Limb (tissue), 2 donors: ENCODE measurements around the gene AUH.

Experiments used
- DNase-seq, 2 donors: peaks; one replicate each; pipeline ENCODE4 v3.0.0-alpha.2; 2016; ENCODE audit errors: extremely low spot score in 2 of 2

AUH gene

DNA sequence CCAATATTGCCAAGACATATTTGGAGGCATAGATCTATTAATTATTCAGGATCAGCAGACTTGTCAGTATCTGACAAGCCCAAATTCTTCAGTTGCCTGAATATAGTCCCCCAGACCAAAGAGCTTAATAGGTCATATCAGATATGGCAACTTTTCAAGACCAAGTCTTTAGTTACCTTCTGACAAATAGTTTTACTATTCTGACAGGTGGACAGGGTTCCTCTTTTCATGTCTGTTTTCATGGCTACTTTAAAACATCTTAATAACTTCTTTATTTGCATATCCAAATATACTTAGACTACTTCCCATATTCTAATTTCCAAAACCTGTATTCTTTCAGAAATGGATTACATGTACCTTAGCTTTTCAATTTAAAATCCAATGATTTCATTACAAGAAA, 65.4 kb downstream of the AUH start:
- DNase-seq, result no peak

DNA sequence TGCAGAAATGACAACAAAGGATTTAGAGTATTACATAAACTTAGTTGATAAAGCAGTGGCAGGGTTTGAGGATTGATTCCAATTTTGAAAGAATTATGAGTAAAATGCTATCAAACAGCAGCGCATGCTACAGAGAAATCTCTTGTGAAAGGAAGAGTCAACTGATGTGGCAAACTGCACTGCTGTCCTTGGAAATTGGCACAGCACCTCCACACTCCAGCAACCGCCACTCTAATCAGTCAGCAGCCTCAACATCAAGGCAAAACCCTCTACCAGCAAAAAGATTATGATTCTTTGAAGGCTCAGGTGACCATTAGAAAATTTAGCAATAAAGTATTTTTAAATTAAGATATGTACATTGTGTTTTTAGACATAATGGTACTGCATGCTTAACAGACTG, 66.4 kb downstream of the AUH start:
- no peak for DNase-seq

DNA sequence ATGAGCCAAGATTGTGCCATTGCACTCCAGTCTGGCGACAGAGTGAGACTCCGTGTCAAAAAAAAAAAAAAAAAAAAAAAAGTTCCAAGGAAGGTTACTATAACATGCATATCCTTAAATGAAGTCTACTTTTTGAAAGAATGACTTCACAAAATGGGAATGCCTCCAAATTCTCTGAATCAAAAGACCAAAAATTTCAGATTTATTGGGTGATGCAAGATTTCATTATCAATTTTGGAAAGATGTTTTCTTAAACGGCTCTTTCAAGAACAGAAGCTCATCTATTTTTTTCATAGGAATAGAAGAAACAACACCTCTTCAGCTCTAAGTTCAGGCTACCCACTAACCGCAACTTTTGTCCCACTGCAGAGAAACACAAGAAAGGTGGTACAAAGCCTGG, 69.9 kb downstream of the AUH start:
- DNase-seq, result no peak

DNA sequence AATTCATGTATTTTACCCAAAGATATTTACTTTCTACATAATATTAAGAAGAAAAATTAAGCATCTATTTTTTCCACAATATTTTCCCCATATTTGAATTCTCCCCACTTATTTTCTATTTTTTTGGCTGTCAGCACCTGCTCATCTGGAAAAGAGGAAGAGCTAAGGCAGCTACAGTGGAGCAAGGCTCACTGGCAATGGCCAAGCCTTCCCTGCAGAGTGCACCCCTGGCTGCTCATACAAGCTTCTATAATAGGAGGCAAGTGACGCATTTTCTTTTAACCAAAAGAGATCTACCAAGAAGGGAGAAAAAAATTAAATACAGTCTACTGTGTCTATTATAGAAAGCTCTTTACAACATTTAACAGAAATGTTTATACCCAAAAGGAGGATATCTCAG, 72.5 kb downstream of the AUH start:
- no peak for DNase-seq

DNA sequence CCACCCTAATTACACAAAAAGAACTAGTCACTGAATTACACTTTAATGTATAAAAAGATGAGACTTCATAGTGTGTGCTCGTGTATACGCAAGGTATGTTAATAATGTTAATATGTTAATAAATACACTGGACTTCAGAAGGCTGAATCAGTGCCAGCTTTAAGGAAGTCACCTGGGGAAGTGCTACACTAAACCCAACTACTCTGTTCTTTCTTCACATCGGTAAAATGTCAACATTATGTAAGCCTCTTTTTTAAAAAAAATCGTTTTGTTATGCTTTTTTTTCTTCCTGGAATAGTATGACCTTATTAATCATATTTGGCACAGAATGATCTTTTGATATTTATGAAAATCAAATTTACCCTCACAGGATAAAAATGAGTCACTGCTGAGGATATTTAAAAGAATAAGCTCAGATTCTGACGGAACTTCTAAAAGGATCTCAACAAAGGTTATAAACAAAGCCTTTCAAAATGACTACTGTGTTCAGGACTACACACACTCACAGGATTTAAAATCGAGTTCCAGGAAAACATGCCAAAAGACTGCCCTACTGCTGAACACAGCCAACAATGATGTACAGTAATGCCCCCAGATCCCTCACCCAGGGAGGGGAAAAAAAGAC, 75.9 kb downstream of the AUH start:
- DNase-seq, result no peak

DNA sequence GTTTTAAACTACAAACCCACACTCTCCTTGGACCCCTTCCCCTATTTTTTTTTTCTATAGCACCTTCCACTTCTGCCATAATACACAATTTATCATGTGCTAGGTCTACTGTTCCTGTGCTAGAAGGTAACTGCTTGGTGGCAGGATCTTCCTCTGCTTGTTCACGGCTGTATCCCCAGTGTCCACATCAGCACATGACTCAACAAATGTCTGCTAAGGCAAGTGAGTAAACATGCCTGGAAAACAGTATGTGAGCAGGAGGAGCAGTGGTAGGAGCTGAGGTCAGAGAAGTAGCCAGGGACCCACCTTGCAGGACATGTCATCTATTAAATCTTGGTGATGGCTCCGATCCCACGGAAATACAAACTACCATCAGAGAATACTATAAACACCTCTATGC, 79.4 kb downstream of the AUH start:
- no peak for DNase-seq

DNA sequence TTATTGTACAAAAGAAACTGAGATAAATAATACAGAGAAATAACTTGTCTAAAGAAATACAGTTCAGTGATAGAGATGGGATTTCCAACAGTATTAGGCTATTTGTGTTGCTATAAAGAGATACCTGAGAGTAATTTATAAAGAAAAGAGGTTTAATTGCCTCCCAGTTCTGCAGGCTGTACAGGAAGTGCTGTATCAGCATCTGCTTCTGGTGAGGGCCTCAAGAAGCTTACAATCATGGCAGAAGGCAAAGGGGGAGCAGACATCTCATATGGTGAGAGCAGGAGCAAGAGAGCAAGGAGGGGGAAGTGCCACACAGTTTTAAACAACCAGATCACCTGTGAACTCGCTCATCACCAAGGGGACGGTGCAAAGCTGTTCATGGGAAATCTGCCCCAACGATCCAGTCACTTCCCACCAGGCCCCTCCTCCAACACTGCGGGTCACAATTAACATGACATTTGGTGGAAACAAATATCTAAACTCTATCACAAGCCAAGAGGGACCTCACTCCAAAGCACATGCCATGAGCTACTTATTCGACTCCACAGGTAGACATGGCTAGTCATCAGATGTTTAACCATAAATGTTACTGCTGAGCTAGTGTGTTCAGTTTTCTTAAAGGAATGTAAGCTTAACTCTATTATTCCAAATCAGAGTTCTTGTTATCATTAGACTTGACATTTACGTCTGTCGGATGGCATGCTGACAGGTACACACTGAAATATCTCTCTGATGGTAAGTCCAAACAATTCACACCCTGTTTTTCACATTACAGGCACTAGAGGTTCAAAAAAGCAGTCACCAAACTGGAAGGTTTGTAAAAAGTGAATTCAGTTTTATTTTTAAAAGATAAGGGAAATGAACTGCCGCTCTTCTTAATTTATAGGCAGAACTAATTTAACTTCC, 82.2 kb downstream of the AUH start:
- no peak for DNase-seq

DNA sequence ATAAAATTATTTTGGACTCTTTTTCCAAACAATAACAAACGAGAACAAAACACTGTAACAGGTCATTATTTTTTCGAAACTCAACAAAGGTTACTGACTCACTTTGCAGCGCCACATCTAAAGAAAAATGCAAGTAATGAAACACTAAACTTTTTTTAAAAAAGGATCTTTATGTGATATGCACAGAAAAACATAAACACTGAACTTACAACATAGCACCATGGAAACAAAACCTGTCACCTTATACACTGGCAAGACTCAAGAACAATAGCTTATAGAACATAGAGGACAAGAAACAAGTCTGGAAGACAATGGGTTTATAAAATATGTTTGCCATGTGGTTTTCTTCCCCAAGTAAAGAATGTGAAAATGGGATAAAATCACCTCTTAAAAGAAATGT, 85.2 kb downstream of the AUH start:
- DNase-seq, result no peak

DNA sequence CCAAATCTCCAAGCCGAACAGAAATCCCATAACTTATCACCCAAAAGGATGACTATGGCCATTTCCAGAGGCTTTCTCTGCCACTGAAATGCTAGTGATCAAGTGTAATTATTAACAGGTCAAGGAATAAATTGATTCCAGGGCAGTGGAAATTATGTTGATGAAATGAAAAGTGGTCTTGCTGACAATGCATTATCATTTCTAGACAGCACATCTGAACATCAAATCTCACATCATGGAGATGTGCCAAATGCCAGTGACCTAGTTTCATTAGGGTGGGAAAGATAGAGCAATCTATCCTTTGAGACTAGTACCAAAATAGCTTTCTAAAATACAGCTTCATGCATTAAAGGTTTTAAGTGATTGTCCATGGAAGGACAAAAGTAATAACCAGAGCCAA, 86.1 kb downstream of the AUH start:
- DNase-seq, result no peak

DNA sequence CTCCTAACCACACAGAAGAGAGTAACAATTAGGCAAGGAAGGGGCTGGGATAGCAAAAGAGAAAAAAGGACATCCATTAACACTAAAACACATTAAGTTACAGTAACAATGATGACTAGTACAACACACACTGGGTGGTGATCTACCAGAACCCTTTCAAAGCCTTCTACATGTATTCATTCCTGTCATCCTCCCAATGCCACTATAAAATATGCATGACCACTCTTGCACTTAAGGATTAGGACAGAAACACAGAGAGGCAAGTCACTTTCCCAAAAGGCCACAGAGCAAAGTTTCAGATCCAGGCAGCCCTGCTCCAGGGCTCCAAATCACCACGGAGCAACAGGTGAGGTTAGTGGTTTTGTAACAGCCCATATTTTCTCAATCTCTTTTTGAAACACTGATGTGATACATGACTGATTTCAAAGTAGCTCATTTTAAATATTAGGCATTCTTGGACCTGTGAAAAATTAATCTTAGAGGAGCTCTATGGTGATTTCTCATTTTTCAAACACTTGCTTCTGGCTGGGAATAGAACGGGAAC, 86.7 kb downstream of the AUH start:
- DNase-seq, result no peak

DNA sequence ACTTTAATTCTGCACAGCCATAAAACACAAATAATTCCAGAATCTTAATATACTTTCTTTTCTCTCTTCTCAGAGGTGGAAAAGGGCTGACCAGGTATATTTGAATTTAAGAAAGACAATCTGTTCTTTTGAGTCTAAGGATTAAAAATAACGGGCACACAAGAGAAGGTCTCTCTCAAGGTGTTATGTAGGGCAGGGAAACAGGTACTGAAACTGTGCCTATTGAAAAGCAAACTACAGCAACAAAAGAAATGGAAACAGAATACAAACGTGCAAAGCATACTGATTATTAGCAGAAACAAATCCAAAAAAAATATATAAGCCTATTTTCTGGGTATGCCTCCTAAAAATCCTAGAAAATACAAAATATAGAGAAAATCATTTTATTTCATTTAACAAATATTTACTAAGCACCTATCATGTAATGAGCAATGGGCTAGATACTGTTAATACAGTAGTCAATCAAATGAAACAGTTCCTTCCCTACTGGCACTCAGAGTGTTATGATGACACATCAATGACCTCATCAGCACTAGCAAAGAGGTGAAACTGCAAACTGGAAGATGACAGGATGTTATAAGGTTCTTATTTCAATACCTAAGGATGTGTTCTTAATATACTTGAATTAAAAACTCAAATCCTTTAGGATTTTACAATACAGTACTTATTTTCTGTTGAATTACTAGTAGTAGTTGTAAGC, 87.7 kb downstream of the AUH start:
- DNase-seq, result no peak

DNA sequence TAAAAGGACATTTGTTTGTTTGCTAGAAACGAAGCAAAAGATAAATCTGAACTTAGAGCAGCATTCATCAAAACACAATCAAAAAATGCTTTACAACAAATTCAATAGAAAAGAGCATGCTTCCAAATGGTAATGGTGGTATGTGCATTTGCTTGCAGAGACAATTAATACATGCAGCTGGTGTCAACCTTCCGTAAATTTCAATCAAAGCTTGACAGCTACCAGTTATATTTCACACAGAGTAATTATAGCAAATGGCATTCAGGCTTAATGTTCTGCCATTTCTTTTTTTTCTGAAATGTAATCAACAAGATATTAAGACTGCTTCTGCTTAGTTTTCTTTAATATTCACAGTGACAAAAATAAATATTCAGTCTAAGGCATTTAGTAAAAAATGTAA, 90.6 kb downstream of the AUH start:
- no peak for DNase-seq

DNA sequence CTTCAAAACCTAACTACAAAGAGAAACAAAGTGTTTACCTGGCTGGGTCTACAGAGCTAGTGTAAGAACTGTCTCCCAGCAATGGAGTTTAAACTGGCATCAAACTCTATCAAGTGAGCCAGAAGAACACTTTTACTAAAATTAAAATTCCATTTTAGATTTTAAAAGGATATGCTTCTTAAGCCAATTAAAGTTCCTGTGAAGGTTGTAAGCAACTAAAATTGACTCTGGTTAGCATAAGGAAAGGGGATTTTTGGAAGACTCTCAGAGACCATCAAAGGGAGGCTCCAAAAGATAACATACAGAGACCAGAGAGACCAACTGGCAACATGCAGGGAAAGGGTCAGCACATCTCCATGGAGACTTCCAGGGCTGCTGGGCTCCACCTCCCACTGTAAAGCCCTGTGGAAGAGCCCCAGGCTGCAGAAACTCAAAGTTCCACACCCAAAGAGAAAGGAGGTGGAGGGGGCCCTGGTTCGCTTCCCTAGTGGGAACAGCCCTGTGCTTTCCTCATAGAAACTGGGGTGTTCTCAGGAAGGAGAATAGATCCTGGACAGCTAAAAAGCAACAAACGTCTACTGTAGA, 91.7 kb downstream of the AUH start:
- no peak for DNase-seq

DNA sequence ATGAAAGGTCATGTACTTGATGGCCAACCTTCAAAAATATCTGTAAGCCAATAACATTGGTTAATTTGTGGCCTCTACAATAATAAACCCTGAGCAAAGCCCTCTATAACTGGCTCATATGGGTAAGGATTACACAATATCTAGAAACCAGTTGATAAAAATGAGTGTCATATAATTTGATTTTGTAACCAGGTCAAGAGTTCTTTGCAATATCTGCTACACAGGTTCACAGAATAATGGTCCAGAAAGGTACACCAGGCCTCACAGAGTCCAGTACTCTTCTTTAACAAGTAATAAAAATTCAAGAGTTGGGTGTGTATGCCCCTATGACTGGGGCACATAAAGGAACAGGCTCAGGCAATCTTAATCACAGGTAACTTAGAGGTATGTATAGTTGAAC, 95.3 kb downstream of the AUH start:
- DNase-seq, result no peak

DNA sequence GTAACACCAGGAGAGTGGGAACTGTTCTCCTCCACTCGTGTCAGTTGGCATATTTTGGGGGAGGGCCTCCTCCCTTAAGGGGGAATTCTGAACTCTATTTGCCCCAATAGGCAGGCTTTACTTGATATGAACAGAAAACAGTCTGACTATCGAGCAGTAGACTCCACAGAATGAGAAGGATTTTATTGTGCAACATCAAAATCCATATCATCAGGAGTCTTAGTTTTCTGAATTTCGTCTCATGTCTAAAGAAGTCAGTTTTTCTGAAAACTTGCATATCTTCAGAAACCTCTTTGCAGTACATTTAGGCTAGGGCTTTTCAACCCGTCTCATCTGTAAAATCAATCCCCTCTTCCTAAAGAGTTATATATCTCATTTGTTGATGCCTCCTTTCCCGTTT, 96.2 kb downstream of the AUH start:
- no peak for DNase-seq

DNA sequence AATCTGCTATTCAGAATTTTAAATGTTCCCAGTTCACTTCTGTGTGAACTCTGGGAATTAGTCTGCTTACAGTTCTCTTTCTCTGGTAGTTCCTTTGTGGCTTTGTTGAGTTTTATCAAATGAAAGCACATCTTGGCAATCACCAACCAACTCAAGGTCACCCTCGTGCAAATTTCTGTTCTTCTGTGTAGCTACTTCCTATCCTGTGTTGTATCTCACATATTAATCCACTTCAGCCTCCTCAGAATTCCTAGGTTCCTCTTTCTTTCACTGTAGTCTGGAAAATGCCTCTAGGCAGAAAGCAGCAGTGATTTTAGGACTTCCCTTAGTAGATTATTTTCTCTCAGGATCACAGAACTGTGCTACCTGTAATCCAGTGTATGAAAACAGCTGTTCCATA, 100.3 kb downstream of the AUH start:
- DNase-seq, result no peak

DNA sequence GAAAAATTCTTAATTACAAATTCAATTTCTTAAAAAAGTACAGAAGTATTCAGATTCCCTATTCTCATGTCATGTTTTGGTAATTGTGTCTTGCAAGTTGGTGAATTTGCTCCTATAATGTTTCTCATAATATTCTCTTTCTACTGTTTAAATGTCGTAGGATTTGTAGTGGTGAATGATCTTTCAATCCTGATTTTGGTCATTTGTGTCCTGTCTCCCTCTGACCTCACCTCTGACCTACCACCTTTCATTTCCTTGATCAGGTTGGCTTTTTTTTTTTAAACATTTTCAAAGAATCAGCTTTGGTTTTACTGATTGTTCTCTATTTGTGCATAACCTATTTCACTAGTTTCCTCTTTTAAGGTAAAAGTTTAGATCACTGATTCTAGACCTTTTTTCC, 102.6 kb downstream of the AUH start:
- DNase-seq, result no peak

DNA sequence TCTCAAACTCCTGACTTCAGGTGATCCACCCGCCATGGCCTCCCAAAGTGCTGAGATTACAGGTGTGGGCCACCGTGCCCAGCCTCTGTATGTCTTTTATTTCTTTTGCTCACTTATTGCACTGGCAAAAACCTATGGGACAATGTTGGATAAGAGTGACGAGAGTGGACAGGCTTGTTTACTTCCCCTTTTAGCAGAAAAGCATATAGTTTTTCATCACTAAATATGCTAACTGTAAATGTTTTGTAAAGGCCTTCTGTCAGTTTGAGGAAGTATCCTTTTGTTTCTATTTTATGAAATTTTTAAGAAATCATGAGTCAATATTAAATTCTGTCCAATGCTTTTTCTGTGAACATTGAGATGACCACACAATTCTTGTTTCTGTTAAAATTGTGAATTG, 103.3 kb downstream of the AUH start:
- no peak for DNase-seq

DNA sequence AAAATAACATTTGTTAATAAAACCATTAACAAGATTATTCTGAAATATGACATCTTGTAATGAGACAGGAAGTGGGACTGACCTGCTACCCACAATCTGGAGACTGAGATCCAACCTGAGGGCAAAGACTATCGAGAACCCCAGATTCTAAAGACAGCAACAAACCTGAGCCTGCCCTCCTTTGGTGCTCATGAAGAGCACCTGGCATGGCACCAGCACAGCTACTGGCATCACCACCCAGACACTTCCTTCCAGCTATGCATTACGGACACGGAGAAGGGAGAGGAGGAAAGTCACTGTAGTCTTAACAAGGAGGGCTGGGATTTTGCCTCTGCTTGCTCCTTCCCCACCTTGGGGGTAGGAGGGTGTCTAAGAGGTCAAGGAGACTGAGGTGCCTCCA, 105.5 kb downstream of the AUH start:
- DNase-seq, result no peak

DNA sequence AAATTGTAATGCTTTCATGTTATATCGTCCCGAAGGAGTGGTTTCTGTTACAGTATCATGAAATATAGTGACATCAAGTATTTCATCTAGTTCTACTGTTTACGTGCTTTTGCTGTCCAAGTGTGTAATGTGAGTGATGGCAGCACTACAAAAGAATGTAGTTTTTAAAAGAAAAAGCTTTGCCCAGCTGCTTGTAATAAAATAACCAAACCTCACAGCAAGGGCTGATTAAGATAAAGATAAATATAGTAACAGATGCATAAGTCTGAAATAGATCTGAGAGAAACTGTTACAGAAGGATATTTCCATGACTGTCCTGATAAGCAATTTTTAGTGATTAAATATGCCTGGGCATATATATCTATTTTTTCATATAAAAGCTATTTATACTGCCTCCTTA, 106.4 kb downstream of the AUH start:
- DNase-seq, result peak in 1 of 2 donors; percentile 25

DNA sequence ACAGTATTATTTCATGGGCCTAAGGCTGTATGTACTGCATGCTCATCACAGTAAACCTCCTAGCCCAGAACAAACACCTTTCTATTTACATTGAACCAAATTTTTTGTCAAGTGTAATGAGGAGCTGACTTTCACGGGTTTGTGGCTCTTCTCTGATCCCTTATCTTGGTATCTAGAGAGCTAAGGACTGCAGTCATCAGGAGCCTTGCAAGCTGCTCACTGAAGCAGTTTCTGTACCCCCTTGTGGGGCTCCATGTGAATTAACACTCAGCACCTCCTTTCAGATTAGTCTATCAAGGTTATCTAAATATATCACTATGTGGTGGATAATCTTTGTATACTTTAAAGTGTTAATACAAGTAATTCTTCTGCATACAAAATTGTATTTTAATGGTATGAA, 108.2 kb downstream of the AUH start:
- DNase-seq, result no peak

DNA sequence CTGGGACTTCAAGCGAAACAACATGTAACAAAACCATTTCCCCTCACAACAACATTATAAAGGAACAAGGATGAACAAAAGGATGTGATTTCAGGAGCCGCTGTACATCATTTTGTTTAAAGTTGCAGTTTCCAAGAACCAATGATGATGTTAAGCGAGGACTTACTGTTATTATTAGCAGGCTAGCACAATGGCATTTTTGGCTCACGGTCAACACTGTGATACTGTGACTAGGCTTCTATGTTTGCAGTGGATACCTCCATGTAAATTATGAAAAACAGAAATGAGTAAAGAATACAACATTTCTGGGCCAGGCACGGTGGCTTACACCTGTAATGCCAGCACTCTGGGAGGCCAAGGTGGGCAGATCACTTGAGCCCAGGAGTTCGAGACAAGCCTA, 113.0 kb downstream of the AUH start:
- no peak for DNase-seq
